Measurements from ENCODE around the gene EEF1A2. TPM values are rescaled to one million over a fixed set of nuclear protein-coding genes. Genes with fewer than 3 reads are reported as not detected.

Gene EEF1A2
- total and polyA plus RNA-seq, 2 of the 4 experiments (the other 2 are of a cell fraction), result 1.3 to 4.6 TPM

DNA sequence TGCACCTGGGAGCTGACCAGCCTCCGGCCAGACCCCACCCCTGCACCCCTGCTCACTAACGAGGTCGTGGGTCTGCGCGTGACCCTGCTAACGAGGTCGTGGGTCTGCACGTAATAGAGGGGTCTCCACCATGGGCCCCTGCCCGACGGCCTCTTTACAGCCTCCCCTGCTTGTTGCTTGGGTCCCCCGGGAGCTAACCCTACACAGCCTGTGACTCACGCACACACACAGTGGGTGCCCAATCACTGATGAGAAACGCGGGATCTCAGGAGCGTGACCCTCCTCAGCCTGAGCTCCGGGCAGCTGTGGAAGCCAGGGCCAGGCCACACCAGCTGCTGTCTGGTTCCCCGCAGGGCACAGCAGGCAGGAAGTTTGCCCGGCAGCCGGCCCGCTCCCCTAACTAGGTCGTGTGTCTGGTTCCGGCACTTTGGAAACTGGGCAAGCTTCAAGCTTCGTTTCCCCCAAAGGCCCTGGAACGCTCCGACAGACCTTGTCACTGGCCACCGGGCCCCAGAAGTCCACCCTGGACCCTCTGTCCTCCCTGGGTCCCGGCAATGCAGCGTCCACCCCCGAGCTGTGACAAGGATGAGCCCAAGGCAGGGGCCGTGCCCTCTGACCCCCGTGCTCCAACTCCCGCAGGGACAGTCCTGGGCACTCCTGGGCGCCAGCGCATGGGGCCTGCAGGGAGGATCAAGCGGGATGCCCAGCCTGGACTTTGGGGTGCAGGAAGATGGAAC is 37.5 kb upstream of the EEF1A2 start:
- Histone ChIP-seq H2AK9ac (replicated peaks; ENCODE audit: low read depth, low read length, poor library complexity) (peak overlapping the region; percentile 0), H3K79me1 (ENCODE audit: low read depth in 1 of 2, low read length in 2 of 2) (no peaks in the 10 kb centered on the region), H2BK20ac (ENCODE audit: low read depth, low read length) (no peak overlapping the region), H3K23ac (ENCODE audit: low read depth, low read length) (no peak overlapping the region), H4K20me1 (ENCODE audit: insufficient read depth, low read length) (no peaks in the 10 kb centered on the region), H3K9me1 (ENCODE audit: insufficient read depth, low read length) (no peaks in the 10 kb centered on the region), H3K4me2 (ENCODE audit: low read depth, low read length) (no peak overlapping the region), H3K18ac (ENCODE audit: low read depth, low read length) (no peak overlapping the region), H2BK120ac (ENCODE audit: low read depth, low read length) (no peak overlapping the region), H2BK15ac (ENCODE audit: low read depth, low read length) (no peak overlapping the region), H4K5ac (ENCODE audit: low read depth, low read length) (no peak overlapping the region), H3K4me1 (ENCODE audit: control insufficient read depth, insufficient read depth, low read length) (peaks cover 3% of the 10 kb centered on the region; the same call in 1 of the 2 replicates), H2BK5ac (ENCODE audit: low read depth, low read length, poor library complexity, severe bottlenecking) (no peak overlapping the region), H3K4ac (ENCODE audit: low read depth, low read length) (no peak overlapping the region), H3K14ac (replicated peaks; ENCODE audit: low read depth, low read length) (no peak overlapping the region), H3K9me3 (ENCODE audit: control insufficient read depth, insufficient read depth, low read length) (no peaks in the 10 kb centered on the region), H3K56ac (ENCODE audit: extremely low read depth, insufficient read depth, low read length) (no peak overlapping the region), H3K9ac (ENCODE audit: low read depth, low read length) (no peak overlapping the region), H3K27ac (ENCODE audit: insufficient read depth, low read length) (no peak overlapping the region), H3K4me3 (ENCODE audit: insufficient read depth, low read depth, low read length) (no peak overlapping the region), H3K27me3 (ENCODE audit: control insufficient read depth, insufficient read depth, low read length) (peaks cover 4% of the 10 kb centered on the region; the same call in 1 of the 2 replicates), H4K91ac (ENCODE audit: insufficient read depth, low read depth, low read length) (no peak overlapping the region), H2AK5ac (ENCODE audit: low read depth, low read length) (no peak overlapping the region; the same call in 1 of the 2 replicates), H2AFZ (replicated peaks; ENCODE audit: low read length, poor library complexity) (peak overlapping the region; percentile 32), H4K8ac (ENCODE audit: low read depth in 2 of 2, low read length in 2 of 2) (no peak overlapping the region), H3K36me3 (ENCODE audit: control insufficient read depth, insufficient read depth, low read length) (no peaks in the 10 kb centered on the region)
- CTCF ChIA-PET, result no interaction called here
- intact Hi-C loops (cut with micrococcal nuclease), result loop anchor here (5.0 to 10.0 kb wide), 3 partner anchors 118 to 521 kb away; partner anchors contain the start of genes RTEL1, STMN3 and UCKL1
- in situ Hi-C loops (cut with MboI; ENCODE audit: low sequenced_read_pairs), result loop anchor here (10.0 kb wide), 2 partner anchors 328 to 438 kb away; partner anchors contain the start of genes ABHD16B, SAMD10 and TPD52L2
- POLR2A ChIA-PET (ENCODE audit: unreplicated experiment), result no interaction called here
- TF ChIP-seq CEBPB (IDR thresholded peaks at IDR 0.05; ENCODE audit: low read depth, low read length), result no peak
- TF ChIP-seq POLR2A (IDR thresholded peaks at IDR 0.05; ENCODE audit: low read depth, low read length), result no peak
- WGBS, 2 experiments (ENCODE audit: extremely low coverage in 2 of 2, insufficient read length in 1 of 2), result 74% methylated on average over 13 of the region's 35 CpGs; no CpG with 5 or more reads in 1 of the 2 experiments
- DNase-seq (peak; percentile 29), ATAC-seq (ENCODE audit: low read depth) (no peak)
- dilution Hi-C loops (cut with HindIII; ENCODE audit: low sequenced_read_pairs, unreplicated experiment), result no loop called here
- BruUV-seq (replicated peaks), result no TSS peak

Data from IMR-90 (cell line).